OCI-LY7 (cell line): ENCODE data around the gene METTL8. TPM values are rescaled to one million over a fixed set of nuclear protein-coding genes. Genes with fewer than 3 reads are reported as not detected.

Source experiments
- BruUV-seq: library from RNA; stranded (reverse); fragments of 400-500 nt; replicated peaks from 2 replicates; lab custom pipeline; 2021; lab: Mats Ljungman, UMichigan
- CTCF ChIA-PET: fragments of 300-600 bp; sonication (Branson Sonifier 250); formaldehyde crosslinking; loops from one replicate; lab custom pipeline; 2022; ENCODE audit warnings: antibody characterized with exemption; ENCODE audit not compliant: unreplicated experiment; lab: Charles Lee
- POLR2A ChIA-PET: fragments of 300-600 bp; sonication (Branson Sonifier 250); formaldehyde crosslinking; loops from one replicate; lab custom pipeline; 2022; ENCODE audit warnings: antibody characterized with exemption; lab: Charles Lee
- DNase-seq: peaks from one replicate; pipeline ENCODE4 v3.0.0-alpha.2; 2015; ENCODE audit warnings: low spot score
- H2AFZ ChIP-seq: fragments of 200-600 bp; sonication (generic), shearing (Covaris generic); 2 replicates; pipeline ENCODE4 v1.6.1; 2014; ENCODE audit warnings: mild to moderate bottlenecking, antibody characterized with exemption, low read length, moderate library complexity
- H3K27ac ChIP-seq: fragments of 200-600 bp; sonication (generic); 2 replicates; pipeline ENCODE4 v1.5.1; 2014; ENCODE audit warnings: mixed run types, low read depth, mild to moderate bottlenecking, moderate library complexity, low read length, inconsistent platforms; ENCODE audit not compliant: poor library complexity, severe bottlenecking
- H3K36me3 ChIP-seq: fragments of 200-600 bp; sonication (generic); 2 replicates; pipeline ENCODE4 v1.6.1; 2014; ENCODE audit warnings: mild to moderate bottlenecking, antibody characterized with exemption, low read length, moderate library complexity, mixed read lengths; ENCODE audit not compliant: insufficient read depth
- H3K4me1 ChIP-seq: fragments of 200-600 bp; sonication (generic); 2 replicates; pipeline ENCODE4 v1.5.1; 2014; ENCODE audit warnings: mild to moderate bottlenecking, low read length; ENCODE audit not compliant: insufficient read depth, poor library complexity, severe bottlenecking
- H3K4me2 ChIP-seq: fragments of 200-600 bp; sonication (generic); 2 replicates; pipeline ENCODE4 v1.6.1; 2014; ENCODE audit warnings: mild to moderate bottlenecking, low read length
- H3K4me3 ChIP-seq: fragments of 200-600 bp; sonication (generic); 2 replicates; pipeline ENCODE4 v1.5.1; 2014; ENCODE audit warnings: mild to moderate bottlenecking, low read depth, low read length; ENCODE audit not compliant: poor library complexity, severe bottlenecking
- H3K79me2 ChIP-seq: fragments of 200-600 bp; sonication (generic); 2 replicates; pipeline ENCODE4 v1.6.1; 2016; ENCODE audit warnings: low read depth, mild to moderate bottlenecking, low read length, moderate library complexity, mixed read lengths; ENCODE audit not compliant: insufficient read depth
- H3K9me2 ChIP-seq: fragments of 200-600 bp; sonication (generic); 2 replicates; pipeline ENCODE4 v1.6.1; 2016; ENCODE audit warnings: mild to moderate bottlenecking, low read length, mixed read lengths; ENCODE audit not compliant: insufficient read depth
- H3K9me3 ChIP-seq: fragments of 200-600 bp; sonication (generic); 2 replicates; pipeline ENCODE4 v1.6.1; 2014; ENCODE audit warnings: mild to moderate bottlenecking, mixed run types, low read length, mixed read lengths
- H4K20me1 ChIP-seq: fragments of 200-600 bp; sonication (generic); 2 replicates; pipeline ENCODE4 v1.6.1; 2014; ENCODE audit warnings: mild to moderate bottlenecking, antibody characterized with exemption, low read length, moderate library complexity, mixed read lengths; ENCODE audit not compliant: insufficient read depth
- EZH2phosphoT487 ChIP-seq: fragments of 200-600 bp; sonication (generic); IDR thresholded peaks from 2 replicates; pipeline ENCODE4 v1.6.1; 2018; ENCODE audit warnings: low read depth, borderline replicate concordance, mild to moderate bottlenecking, mixed run types, antibody characterized with exemption, low read length, moderate library complexity, mixed read lengths
- intact Hi-C: fragments of 100-400 bp; cut with micrococcal nuclease; formaldehyde crosslinking; loops from one replicate; pipeline ENCODE4 v1.10.0; 2022; ENCODE audit not compliant: unreplicated experiment
- total RNA-seq, 2 experiments: library from RNA; depleted of rRNA in 1 of 2; stranded (reverse); fragments of >200 nt in 1 of 2; shearing (Covaris generic) in 1 of 2; gene quantifications; 2 replicates each; pipeline ENCODE4 v1.2.3, GENCODE V29; 2014 to 2022
- TF ChIP-seq, protein P1 (sequence below): fragments of 200-600 bp; sonication (generic); conservative IDR thresholded peaks from 2 replicates; pipeline ENCODE4 v1.5.1; 2014; ENCODE audit warnings: mild to moderate bottlenecking, antibody characterized with exemption, low read length, moderate library complexity, mixed read lengths

Gene METTL8
- total RNA-seq, 2 experiments from 2014 or later, result 11.8 to 33.0 TPM

DNA sequence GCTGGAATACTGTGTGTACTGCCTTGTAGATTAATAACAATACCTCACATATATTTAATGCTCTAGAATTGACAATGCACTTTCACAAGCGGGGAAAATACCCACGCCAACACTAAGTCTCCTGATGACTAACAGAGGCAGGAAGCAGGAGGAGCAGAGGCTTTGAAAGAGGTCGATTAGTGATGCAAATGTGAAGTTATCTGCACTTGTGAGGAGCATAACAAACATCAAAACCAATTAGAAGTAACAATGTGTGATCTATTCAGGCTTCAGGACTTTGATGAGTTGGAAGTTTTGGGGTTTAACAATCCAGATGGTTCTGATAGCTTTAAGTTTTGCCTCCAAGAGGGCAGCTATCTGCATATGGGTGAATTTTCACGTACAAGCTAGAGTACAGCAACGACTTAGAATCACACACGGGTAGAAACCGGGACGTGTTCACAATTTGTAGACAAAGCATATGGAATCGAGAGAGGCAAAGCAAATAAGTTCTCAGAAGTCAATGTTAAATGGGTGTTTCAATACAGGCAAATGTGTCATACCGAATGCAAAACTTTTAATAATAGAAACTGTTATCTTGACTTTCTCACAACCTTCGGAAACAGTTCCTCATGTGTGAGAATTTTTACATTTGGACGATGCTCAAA, 114.5 kb downstream of the METTL8 start:
- H3K36me3 ChIP-seq, result peaks cover 16% of the 10 kb centered on the region
- H4K20me1 ChIP-seq, result no peaks in the 10 kb centered on the region
- H3K4me1 ChIP-seq, result peaks cover 100% of the 10 kb centered on the region
- no peaks in the 10 kb centered on the region for H3K9me2 ChIP-seq
- CTCF ChIA-PET, result interaction anchor here (0.5 to 1.7 kb wide), 2 partner anchors 14 to 344 kb away, joined by 3 to 4 read pairs; no protein-coding TSS in a partner anchor
- H3K79me2 ChIP-seq, result no peaks in the 10 kb centered on the region
- H3K27ac ChIP-seq, result peak overlapping the region; percentile 100
- H3K4me2 ChIP-seq, result peak overlapping the region; percentile 74
- intact Hi-C loops, result no loop called here
- DNase-seq, result peak; percentile 64
- TSS peak; percentile 74 for BruUV-seq
- H3K4me3 ChIP-seq, result peak overlapping the region; percentile 42
- POLR2A ChIA-PET, result interaction anchor here (0.5 to 13.7 kb wide), 12 partner anchors 12 to 379 kb away, joined by 3 to 266 read pairs (median 3); no protein-coding TSS in a partner anchor
- TF ChIP-seq EZH2phosphoT487, result no peak
- TF ChIP-seq, protein P1, sequence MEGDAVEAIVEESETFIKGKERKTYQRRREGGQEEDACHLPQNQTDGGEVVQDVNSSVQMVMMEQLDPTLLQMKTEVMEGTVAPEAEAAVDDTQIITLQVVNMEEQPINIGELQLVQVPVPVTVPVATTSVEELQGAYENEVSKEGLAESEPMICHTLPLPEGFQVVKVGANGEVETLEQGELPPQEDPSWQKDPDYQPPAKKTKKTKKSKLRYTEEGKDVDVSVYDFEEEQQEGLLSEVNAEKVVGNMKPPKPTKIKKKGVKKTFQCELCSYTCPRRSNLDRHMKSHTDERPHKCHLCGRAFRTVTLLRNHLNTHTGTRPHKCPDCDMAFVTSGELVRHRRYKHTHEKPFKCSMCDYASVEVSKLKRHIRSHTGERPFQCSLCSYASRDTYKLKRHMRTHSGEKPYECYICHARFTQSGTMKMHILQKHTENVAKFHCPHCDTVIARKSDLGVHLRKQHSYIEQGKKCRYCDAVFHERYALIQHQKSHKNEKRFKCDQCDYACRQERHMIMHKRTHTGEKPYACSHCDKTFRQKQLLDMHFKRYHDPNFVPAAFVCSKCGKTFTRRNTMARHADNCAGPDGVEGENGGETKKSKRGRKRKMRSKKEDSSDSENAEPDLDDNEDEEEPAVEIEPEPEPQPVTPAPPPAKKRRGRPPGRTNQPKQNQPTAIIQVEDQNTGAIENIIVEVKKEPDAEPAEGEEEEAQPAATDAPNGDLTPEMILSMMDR, result no peak
- H2AFZ ChIP-seq, result peak overlapping the region; percentile 72
- H3K9me3 ChIP-seq, result no peaks in the 10 kb centered on the region

GRCh38 chr2:171318463-171318934, 115.3 kb downstream of the METTL8 start:
- intact Hi-C loops, result no loop called here
- POLR2A ChIA-PET, result interaction anchor here (0.5 to 13.7 kb wide), 19 partner anchors 13 to 974 kb away, joined by 3 to 266 read pairs (median 4); partner anchors contain the start of genes DCAF17, METTL8 and TLK1
- CTCF ChIA-PET, result interaction anchor here (0.6 to 1.7 kb wide), 4 partner anchors 12 to 346 kb away, joined by 3 to 4 read pairs (median 3); no protein-coding TSS in a partner anchor
- Histone ChIP-seq H3K4me1 (peaks cover 97% of the 10 kb centered on the region), H3K36me3 (peaks cover 21% of the 10 kb centered on the region), H3K27ac (peak overlapping the region; percentile 100), H3K9me2 (no peaks in the 10 kb centered on the region), H2AFZ (peak overlapping the region; percentile 72; the same call in 1 of the 2 replicates), H3K9me3 (peaks cover 6% of the 10 kb centered on the region), H3K79me2 (no peaks in the 10 kb centered on the region), H3K4me2 (peak overlapping the region; percentile 74), H4K20me1 (no peaks in the 10 kb centered on the region), H3K4me3 (peak overlapping the region; percentile 42)
- TF ChIP-seq, protein P1, result no peak
- no peak for TF ChIP-seq EZH2phosphoT487
- no TSS peak for BruUV-seq
- peak; percentile 58 for DNase-seq
